HepG2 (cell line): ENCODE results near the gene CDH2. TPM values are rescaled to one million over a fixed set of nuclear protein-coding genes. Genes with fewer than 3 reads are reported as not detected.

ENCODE experiments used
- CBX5 ChIP-seq: sonication (generic); formaldehyde crosslinking; IDR thresholded peaks from 2 replicates; pipeline ENCODE4 v1.4.0; 2020; ENCODE audit warnings: missing genetic modification reagents, borderline replicate concordance
- DNMT3B ChIP-seq: conservative IDR thresholded peaks from 2 replicates; pipeline ENCODE4 v1.6.1; 2016; ENCODE audit warnings: missing biosample characterization, control low read depth
- FOSL2 ChIP-seq: sonication (generic); formaldehyde crosslinking; IDR thresholded peaks from 2 replicates; pipeline ENCODE4 v1.4.0; 2020; ENCODE audit warnings: missing genetic modification reagents
- FOXP1 ChIP-seq, 2 experiments: fragments of 450-650 bp in 1 of 2; IDR thresholded peaks; 2 replicates each; pipeline ENCODE4 v1.6.1; 2017 to 2018; ENCODE audit warnings: antibody characterized with exemption in 1 of 2
- KDM1A ChIP-seq: IDR thresholded peaks from 2 replicates; pipeline ENCODE4 v1.6.1; 2016; ENCODE audit warnings: missing compliant biosample characterization
- NFYB ChIP-seq: sonication (generic); formaldehyde crosslinking; IDR thresholded peaks from 2 replicates; pipeline ENCODE4 v1.4.0; 2020; ENCODE audit warnings: missing genetic modification reagents
- ZFP36 ChIP-seq: fragments of 150-350 bp; IDR thresholded peaks from 2 replicates; pipeline ENCODE4 v1.6.1; 2018; ENCODE audit warnings: borderline replicate concordance, low read length, low read depth; ENCODE audit not compliant: partially characterized antibody
- ZMYM3 ChIP-seq: sonication (generic); formaldehyde crosslinking; IDR thresholded peaks from 2 replicates; pipeline ENCODE4 v1.5.1; 2020; ENCODE audit warnings: mild to moderate bottlenecking, missing genetic modification reagents
- ZNF350 ChIP-seq: sonication (generic); formaldehyde crosslinking; IDR thresholded peaks from 2 replicates; pipeline ENCODE4 v1.4.0; 2020; ENCODE audit warnings: mild to moderate bottlenecking, low read depth, missing genetic modification reagents, borderline replicate concordance
- ZNF570 ChIP-seq: sonication (generic); formaldehyde crosslinking; IDR thresholded peaks from 2 replicates; pipeline ENCODE4 v1.4.0; 2020; ENCODE audit warnings: mild to moderate bottlenecking, missing genetic modification reagents, borderline replicate concordance
- ZNF737 ChIP-seq: sonication (generic); formaldehyde crosslinking; IDR thresholded peaks from 2 replicates; pipeline ENCODE4 v1.5.0; 2020; ENCODE audit warnings: missing genetic modification reagents, mild to moderate bottlenecking, borderline replicate concordance
- ZNF766 ChIP-seq: sonication (generic); formaldehyde crosslinking; IDR thresholded peaks from 2 replicates; pipeline ENCODE4 v1.5.0; 2020; ENCODE audit warnings: missing genetic modification reagents, borderline replicate concordance
- polyA plus RNA-seq, 8 experiments: library from polyadenylated mRNA; depleted of rRNA in 3 of 8; stranded (reverse) in 7 of 8; unstranded in 1 of 8; fragments of >200 nt; fragmentation: Illumina TruSeq in 4 of 8; extraction: Trizol in 4 of 8; gene quantifications; 2 replicates each; pipeline versions ENCODE4 v1.2.1 to v1.2.3, GENCODE V29; 2011 to 2016; ENCODE audit warnings: low read depth in 4 of 8, missing spikeins in 1 of 8, mixed read lengths in 1 of 8; ENCODE audit not compliant: insufficient read depth in 1 of 8
- total RNA-seq, 5 experiments: library from RNA; depleted of rRNA; stranded (reverse); fragments of >200 nt; fragmentation: Illumina TruSeq; extraction: Trizol; gene quantifications; 2 replicates each; pipeline ENCODE4 v1.2.3, GENCODE V29; 2016; ENCODE audit warnings: low read depth in 1 of 5
- TF ChIP-seq, protein P1 (sequence below): IDR thresholded peaks from 2 replicates; pipeline ENCODE4 v1.6.1; 2016; ENCODE audit warnings: low read depth
- TF ChIP-seq, protein P2 (sequence below): sonication (generic); formaldehyde crosslinking; conservative IDR thresholded peaks from 2 replicates; pipeline ENCODE4 v1.4.0; 2020; ENCODE audit warnings: missing genetic modification reagents
- TF ChIP-seq, protein P3 (sequence below): sonication (generic); formaldehyde crosslinking; IDR thresholded peaks from 2 replicates; pipeline ENCODE4 v1.5.0; 2020; ENCODE audit warnings: missing genetic modification reagents
- TF ChIP-seq, protein P4 (sequence below): IDR thresholded peaks from 2 replicates; pipeline ENCODE4 v1.6.1; 2012; ENCODE audit warnings: low read length, improper control_type of control experiment
- TF ChIP-seq, protein P5 (sequence below): IDR thresholded peaks from 2 replicates; pipeline ENCODE4 v1.6.1; 2016; ENCODE audit warnings: missing biosample characterization, missing genetic modification reagents, low read depth

CDH2 gene
- total and polyA plus RNA-seq, 2 of the 13 experiments (the other 11 are each of a cell fraction or from before 2014, with no cell fraction given), result 18.6 to 36.1 TPM

DNA sequence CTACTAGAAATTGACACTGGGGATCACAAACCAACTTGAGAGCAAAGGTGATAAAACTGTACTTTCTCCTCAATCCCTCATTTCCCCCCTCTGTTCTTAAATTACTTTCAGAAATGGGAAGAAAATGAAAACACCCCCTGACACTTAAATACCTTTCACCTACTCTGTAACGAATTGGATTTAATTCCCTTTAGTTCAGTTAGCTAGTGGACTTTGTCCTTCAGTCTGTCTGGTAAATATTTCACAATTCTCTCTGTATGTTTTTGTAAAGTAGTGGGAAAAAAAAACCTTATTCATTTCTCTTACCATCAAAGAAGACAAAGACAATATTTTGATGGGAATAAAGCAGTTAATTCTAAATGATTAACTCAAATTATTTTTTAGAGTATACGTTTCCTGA is 85.7 kb downstream of the CDH2 start (continued):
- TF ChIP-seq, protein P1, sequence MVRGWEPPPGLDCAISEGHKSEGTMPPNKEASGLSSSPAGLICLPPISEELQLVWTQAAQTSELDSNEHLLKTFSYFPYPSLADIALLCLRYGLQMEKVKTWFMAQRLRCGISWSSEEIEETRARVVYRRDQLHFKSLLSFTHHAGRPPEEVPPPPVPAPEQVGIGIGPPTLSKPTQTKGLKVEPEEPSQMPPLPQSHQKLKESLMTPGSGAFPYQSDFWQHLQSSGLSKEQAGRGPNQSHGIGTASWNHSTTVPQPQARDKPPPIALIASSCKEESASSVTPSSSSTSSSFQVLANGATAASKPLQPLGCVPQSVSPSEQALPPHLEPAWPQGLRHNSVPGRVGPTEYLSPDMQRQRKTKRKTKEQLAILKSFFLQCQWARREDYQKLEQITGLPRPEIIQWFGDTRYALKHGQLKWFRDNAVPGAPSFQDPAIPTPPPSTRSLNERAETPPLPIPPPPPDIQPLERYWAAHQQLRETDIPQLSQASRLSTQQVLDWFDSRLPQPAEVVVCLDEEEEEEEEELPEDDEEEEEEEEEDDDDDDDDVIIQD (CRISPR knock-in tag), result peak; percentile 82; the same call in 1 of the 2 replicates
- TF ChIP-seq KDM1A, result no peak
- TF ChIP-seq, protein P2, sequence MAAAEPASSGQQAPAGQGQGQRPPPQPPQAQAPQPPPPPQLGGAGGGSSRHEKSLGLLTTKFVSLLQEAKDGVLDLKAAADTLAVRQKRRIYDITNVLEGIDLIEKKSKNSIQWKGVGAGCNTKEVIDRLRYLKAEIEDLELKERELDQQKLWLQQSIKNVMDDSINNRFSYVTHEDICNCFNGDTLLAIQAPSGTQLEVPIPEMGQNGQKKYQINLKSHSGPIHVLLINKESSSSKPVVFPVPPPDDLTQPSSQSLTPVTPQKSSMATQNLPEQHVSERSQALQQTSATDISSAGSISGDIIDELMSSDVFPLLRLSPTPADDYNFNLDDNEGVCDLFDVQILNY (CRISPR knock-in tag), result no peak
- TF ChIP-seq, protein P3, sequence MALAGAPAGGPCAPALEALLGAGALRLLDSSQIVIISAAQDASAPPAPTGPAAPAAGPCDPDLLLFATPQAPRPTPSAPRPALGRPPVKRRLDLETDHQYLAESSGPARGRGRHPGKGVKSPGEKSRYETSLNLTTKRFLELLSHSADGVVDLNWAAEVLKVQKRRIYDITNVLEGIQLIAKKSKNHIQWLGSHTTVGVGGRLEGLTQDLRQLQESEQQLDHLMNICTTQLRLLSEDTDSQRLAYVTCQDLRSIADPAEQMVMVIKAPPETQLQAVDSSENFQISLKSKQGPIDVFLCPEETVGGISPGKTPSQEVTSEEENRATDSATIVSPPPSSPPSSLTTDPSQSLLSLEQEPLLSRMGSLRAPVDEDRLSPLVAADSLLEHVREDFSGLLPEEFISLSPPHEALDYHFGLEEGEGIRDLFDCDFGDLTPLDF (CRISPR knock-in tag), result no peak
- no peak for TF ChIP-seq DNMT3B (CRISPR knock-in tag)
- TF ChIP-seq, protein P4, sequence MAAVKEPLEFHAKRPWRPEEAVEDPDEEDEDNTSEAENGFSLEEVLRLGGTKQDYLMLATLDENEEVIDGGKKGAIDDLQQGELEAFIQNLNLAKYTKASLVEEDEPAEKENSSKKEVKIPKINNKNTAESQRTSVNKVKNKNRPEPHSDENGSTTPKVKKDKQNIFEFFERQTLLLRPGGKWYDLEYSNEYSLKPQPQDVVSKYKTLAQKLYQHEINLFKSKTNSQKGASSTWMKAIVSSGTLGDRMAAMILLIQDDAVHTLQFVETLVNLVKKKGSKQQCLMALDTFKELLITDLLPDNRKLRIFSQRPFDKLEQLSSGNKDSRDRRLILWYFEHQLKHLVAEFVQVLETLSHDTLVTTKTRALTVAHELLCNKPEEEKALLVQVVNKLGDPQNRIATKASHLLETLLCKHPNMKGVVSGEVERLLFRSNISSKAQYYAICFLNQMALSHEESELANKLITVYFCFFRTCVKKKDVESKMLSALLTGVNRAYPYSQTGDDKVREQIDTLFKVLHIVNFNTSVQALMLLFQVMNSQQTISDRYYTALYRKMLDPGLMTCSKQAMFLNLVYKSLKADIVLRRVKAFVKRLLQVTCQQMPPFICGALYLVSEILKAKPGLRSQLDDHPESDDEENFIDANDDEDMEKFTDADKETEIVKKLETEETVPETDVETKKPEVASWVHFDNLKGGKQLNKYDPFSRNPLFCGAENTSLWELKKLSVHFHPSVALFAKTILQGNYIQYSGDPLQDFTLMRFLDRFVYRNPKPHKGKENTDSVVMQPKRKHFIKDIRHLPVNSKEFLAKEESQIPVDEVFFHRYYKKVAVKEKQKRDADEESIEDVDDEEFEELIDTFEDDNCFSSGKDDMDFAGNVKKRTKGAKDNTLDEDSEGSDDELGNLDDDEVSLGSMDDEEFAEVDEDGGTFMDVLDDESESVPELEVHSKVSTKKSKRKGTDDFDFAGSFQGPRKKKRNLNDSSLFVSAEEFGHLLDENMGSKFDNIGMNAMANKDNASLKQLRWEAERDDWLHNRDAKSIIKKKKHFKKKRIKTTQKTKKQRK, result no peak
- no peak for TF ChIP-seq ZNF737 (CRISPR knock-in tag)
- no peak for TF ChIP-seq NFYB (CRISPR knock-in tag)
- TF ChIP-seq ZNF766 (CRISPR knock-in tag), result no peak
- no peak for TF ChIP-seq FOSL2 (CRISPR knock-in tag)
- TF ChIP-seq ZNF350, result no peak
- TF ChIP-seq, protein P5, sequence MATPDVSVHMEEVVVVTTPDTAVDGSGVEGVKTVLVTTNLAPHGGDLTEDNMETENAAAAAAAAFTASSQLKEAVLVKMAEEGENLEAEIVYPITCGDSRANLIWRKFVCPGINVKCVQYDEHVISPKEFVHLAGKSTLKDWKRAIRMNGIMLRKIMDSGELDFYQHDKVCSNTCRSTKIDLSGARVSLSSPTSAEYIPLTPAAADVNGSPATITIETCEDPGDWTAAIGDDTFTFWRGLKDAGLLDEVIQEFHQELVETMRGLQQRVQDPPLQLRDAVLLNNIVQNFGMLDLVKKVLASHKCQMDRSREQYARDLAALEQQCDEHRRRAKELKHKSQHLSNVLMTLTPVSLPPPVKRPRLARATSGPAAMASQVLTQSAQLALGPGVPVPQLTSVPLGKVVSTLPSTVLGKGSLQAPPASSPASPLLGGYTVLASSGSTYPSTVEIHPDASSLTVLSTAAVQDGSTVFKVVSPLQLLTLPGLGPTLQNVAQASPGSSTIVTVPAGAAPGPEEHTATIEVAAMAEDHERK (CRISPR knock-in tag), result no peak
- no peak for TF ChIP-seq FOXP1 (IDR thresholded peaks at IDR 0.05)
- peak; percentile 40; the same call in 1 of the 2 replicates for TF ChIP-seq FOXP1 (CRISPR knock-in tag; IDR thresholded peaks at IDR 0.05)
- no peak for TF ChIP-seq ZMYM3 (CRISPR knock-in tag)
- no peak for TF ChIP-seq CBX5 (CRISPR knock-in tag)
- no peak for TF ChIP-seq ZFP36
- no peak for TF ChIP-seq ZNF570
